Loucy (cell line): Measurements from ENCODE around the gene DDAH2.

ENCODE experiments used
- H2AFZ ChIP-seq: fragments of 200-600 bp; sonication (generic); 2 replicates; pipeline ENCODE4 v1.6.0; 2016; ENCODE audit warnings: antibody characterized with exemption, mild to moderate bottlenecking, low read length, moderate library complexity
- H3F3A ChIP-seq: fragments of 200-600 bp; 2 replicates; pipeline ENCODE4 v1.6.0; 2016; ENCODE audit warnings: antibody characterized with exemption, low read depth, mild to moderate bottlenecking
- H3K27me3 ChIP-seq: fragments of 200-600 bp; sonication (generic); 2 replicates; pipeline ENCODE4 v1.6.1; 2014; ENCODE audit warnings: low read length, mild to moderate bottlenecking; ENCODE audit not compliant: insufficient read depth, poor library complexity, severe bottlenecking
- H3K36me3 ChIP-seq: fragments of 200-600 bp; sonication (generic); 2 replicates; pipeline ENCODE4 v1.6.1; 2016; ENCODE audit warnings: low read length; ENCODE audit not compliant: insufficient read depth
- H3K4me1 ChIP-seq: fragments of 200-600 bp; sonication (generic); 2 replicates; pipeline ENCODE4 v1.5.1; 2014; ENCODE audit warnings: low read length, mild to moderate bottlenecking; ENCODE audit not compliant: insufficient read depth, poor library complexity, severe bottlenecking
- H3K4me2 ChIP-seq: fragments of 200-600 bp; sonication (generic); 2 replicates; pipeline ENCODE4 v1.6.0; 2014; ENCODE audit warnings: antibody characterized with exemption, low read length, low read depth, mild to moderate bottlenecking; ENCODE audit not compliant: poor library complexity, severe bottlenecking
- H3K4me3 ChIP-seq: fragments of 200-600 bp; sonication (generic); 2 replicates; pipeline ENCODE4 v1.5.1; 2014; ENCODE audit warnings: low read length, mild to moderate bottlenecking, mixed read lengths; ENCODE audit not compliant: poor library complexity, severe bottlenecking
- H3K79me2 ChIP-seq: fragments of 200-600 bp; sonication (generic); 2 replicates; pipeline ENCODE4 v1.6.1; 2014; ENCODE audit warnings: low read length; ENCODE audit not compliant: insufficient read depth
- H3K9ac ChIP-seq: fragments of 200-600 bp; sonication (generic); 2 replicates; pipeline ENCODE4 v1.6.0; 2014; ENCODE audit warnings: mild to moderate bottlenecking, low read depth, low read length, moderate library complexity; ENCODE audit not compliant: poor library complexity, severe bottlenecking
- H3K9me2 ChIP-seq: fragments of 200-600 bp; sonication (generic); replicated peaks from 2 replicates; pipeline ENCODE4 v1.6.1; 2016; ENCODE audit warnings: low read depth, low read length, mixed read lengths
- H3K9me3 ChIP-seq: fragments of 200-600 bp; sonication (generic); 2 replicates; pipeline ENCODE4 v1.6.1; 2014; ENCODE audit warnings: mild to moderate bottlenecking, antibody characterized with exemption, low read length, low read depth; ENCODE audit not compliant: insufficient read depth
- H4K20me1 ChIP-seq: fragments of 200-600 bp; sonication (generic); 2 replicates; pipeline ENCODE4 v1.6.0; 2014; ENCODE audit warnings: antibody characterized with exemption, low read length, mild to moderate bottlenecking; ENCODE audit not compliant: insufficient read depth, poor library complexity, severe bottlenecking
- EZH2phosphoT487 ChIP-seq: fragments of 200-600 bp; IDR thresholded peaks from 2 replicates; pipeline ENCODE4 v1.6.1; 2018; ENCODE audit warnings: antibody characterized with exemption, mild to moderate bottlenecking, moderate library complexity, borderline replicate concordance
- TF ChIP-seq, protein P1 (sequence below): fragments of 200-600 bp; sonication (generic); conservative IDR thresholded peaks from 2 replicates; pipeline ENCODE4 v1.5.1; 2014; ENCODE audit warnings: mild to moderate bottlenecking, antibody characterized with exemption, low read length

The DDAH2 gene

DNA sequence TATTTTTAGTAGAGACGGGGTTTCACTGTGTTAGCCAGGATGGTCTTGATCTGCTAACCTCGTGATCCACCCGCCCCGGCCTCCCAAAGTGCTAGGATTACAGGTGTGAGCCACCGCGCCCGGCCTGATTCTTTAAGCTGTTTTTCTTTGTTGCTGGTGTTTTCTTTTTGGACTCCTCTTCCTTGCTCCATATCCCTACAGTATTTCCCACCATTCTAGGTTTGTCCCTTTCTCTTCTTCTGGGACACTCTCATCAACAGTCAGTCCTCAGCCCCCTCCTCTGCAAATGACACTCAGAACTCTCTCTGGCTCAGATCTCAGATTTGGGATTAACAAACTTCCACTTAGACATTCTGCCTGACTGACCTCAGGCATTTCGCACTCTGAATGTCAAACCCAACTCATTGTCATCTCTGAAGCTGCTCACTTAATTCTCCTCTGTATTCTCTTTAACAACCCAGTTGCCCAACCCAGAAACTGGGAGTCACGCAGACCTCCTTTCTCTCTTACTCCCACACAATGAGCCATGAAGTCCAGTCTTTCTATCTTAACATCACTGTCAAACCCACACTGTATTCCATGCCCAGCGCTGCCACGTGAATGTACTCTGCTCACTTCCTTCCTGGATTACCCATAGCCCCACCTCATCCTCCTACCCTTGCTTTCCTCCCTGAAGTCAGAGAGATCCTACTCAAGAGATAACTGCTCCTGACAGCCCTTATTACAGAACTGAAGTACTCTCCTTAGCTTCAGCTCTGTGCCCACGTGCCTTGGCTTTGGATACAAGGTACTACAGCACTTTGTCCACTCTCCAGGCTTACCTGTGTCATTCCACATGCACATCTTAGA lies 3.4 kb downstream of the DDAH2 start:
- Histone ChIP-seq H3K27me3 (no peaks in the 10 kb centered on the region), H2AFZ (no peak overlapping the region)

DNA sequence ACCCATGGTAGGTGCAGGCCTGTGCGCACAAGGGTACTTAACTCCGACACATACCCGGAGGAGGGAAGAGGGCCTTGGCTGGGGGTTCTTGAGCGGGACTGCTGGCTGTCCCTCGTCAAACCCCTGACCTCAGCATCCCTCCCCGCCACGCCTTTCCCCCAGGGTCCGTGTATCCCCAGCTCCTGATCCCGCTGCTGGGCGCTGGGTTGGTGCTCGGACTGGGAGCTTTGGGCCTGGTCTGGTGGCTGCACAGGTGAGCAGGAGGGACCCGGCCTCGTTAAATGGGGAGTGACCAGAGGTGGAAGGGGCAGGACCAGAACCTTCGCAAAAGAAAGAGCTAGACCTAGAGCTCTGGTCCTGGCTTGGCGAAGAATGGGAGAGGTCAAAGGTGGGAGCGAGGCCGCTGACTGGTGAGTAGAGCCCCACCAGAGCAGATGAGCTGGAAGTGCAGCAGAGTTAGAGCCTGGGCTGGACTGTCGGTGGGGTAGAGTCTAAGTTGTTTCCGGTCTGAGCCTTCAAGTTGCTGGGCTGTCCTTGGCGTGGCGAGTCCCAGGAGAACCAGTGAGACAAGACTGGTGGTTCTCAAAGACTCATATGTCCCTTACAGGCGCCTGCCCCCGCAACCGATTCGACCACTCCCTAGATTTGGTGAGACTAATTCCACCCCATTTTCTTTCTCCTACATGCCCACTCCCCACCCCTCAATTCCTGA lies 5.0 kb downstream of the DDAH2 start:
- TF ChIP-seq, protein P1, sequence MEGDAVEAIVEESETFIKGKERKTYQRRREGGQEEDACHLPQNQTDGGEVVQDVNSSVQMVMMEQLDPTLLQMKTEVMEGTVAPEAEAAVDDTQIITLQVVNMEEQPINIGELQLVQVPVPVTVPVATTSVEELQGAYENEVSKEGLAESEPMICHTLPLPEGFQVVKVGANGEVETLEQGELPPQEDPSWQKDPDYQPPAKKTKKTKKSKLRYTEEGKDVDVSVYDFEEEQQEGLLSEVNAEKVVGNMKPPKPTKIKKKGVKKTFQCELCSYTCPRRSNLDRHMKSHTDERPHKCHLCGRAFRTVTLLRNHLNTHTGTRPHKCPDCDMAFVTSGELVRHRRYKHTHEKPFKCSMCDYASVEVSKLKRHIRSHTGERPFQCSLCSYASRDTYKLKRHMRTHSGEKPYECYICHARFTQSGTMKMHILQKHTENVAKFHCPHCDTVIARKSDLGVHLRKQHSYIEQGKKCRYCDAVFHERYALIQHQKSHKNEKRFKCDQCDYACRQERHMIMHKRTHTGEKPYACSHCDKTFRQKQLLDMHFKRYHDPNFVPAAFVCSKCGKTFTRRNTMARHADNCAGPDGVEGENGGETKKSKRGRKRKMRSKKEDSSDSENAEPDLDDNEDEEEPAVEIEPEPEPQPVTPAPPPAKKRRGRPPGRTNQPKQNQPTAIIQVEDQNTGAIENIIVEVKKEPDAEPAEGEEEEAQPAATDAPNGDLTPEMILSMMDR, result no peak
- TF ChIP-seq EZH2phosphoT487, result no peak

More for the DNA sequence above, 3.4 kb downstream of the DDAH2 start:
- Histone ChIP-seq H3F3A (peaks cover 7% of the 10 kb centered on the region; the same call in 1 of the 2 replicates), H3K9ac (peak overlapping the region; percentile 63), H3K36me3 (peaks cover 11% of the 10 kb centered on the region; the same call in 1 of the 2 replicates), H4K20me1 (peaks cover 16% of the 10 kb centered on the region), H3K4me3 (peak overlapping the region; percentile 14), H3K9me2 (no peaks in the 10 kb centered on the region), H3K4me2 (peak overlapping the region; percentile 58), H3K9me3 (no peaks in the 10 kb centered on the region), H3K4me1 (peaks cover 33% of the 10 kb centered on the region), H3K79me2 (peaks cover 37% of the 10 kb centered on the region)
- TF ChIP-seq, protein P1, result no peak
- TF ChIP-seq EZH2phosphoT487, result no peak

DNA sequence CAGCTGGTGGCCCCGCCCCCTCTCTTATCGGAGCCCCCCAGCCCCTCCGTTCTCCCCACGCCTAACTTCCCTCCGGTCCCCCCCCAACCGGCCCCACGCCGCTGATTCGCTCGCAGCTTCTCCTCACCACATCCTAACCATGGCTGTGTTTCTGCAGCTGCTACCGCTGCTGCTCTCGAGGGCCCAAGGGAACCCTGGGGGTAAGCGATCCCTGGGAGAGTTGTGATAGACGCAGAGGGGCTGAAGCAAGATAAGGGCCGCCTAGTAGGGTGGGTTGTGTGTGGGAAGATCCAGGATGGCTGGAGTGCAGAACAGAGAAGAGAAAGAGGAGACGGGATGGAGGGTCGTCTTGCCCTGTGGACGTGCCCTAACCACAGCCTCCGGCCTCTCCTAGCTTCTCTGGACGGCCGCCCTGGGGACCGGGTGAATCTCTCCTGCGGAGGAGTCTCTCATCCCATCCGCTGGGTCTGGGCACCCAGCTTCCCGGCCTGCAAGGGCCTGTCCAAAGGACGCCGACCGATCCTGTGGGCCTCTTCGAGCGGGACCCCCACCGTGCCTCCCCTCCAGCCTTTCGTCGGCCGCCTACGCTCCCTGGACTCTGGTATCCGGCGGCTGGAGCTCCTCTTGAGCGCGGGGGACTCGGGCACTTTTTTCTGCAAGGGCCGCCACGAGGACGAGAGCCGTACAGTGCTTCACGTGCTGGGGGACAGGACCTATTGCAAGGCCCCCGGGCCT lies 5.7 kb downstream of the DDAH2 start, which contains the start of gene MPIG6B:
TSS of gene MPIG6B (plus strand) at position 129 of the 735 bp plus-strand sequence. CDS start at position 140, 11 bp downstream.
- Histone ChIP-seq H4K20me1 (peaks cover 5% of the 10 kb centered on the region), H3K9me2 (no peaks in the 10 kb centered on the region), H2AFZ (no peak within 1 kb of the TSS), H3K27me3 (no peaks in the 10 kb centered on the region), H3F3A (peaks cover 4% of the 10 kb centered on the region; the same call in 1 of the 2 replicates), H3K79me2 (peaks cover 17% of the 10 kb centered on the region; the same call in 1 of the 2 replicates), H3K36me3 (peaks cover 7% of the 10 kb centered on the region; the same call in 1 of the 2 replicates), H3K9ac (no peak within 1 kb of the TSS), H3K4me2 (no peak within 1 kb of the TSS), H3K4me3 (no peak within 1 kb of the TSS), H3K4me1 (peaks cover 21% of the 10 kb centered on the region), H3K9me3 (no peaks in the 10 kb centered on the region)
- TF ChIP-seq EZH2phosphoT487, result no peak
- TF ChIP-seq, protein P1, result no peak

More for the DNA sequence above, 5.0 kb downstream of the DDAH2 start:
- H3K9me2 ChIP-seq, result no peaks in the 10 kb centered on the region
- H3K9ac ChIP-seq, result no peak overlapping the region
- H3K4me1 ChIP-seq, result peaks cover 26% of the 10 kb centered on the region
- no peak overlapping the region for H2AFZ ChIP-seq
- H3K9me3 ChIP-seq, result no peaks in the 10 kb centered on the region
- no peak overlapping the region for H3K4me3 ChIP-seq
- peaks cover 10% of the 10 kb centered on the region for H4K20me1 ChIP-seq
- H3F3A ChIP-seq, result peaks cover 4% of the 10 kb centered on the region; the same call in 1 of the 2 replicates
- H3K4me2 ChIP-seq, result no peak overlapping the region
- H3K79me2 ChIP-seq, result peaks cover 25% of the 10 kb centered on the region
- H3K27me3 ChIP-seq, result no peaks in the 10 kb centered on the region
- H3K36me3 ChIP-seq, result peaks cover 7% of the 10 kb centered on the region; the same call in 1 of the 2 replicates
